HG03469 (cell line): ENCODE data around the gene EMILIN2.

Experiments used
- ATAC-seq: cut with Tn5 transposase; IDR thresholded peaks from one replicate; pipeline ENCODE4 v1.9.1; 2021; ENCODE audit warnings: mild to moderate bottlenecking, moderate library complexity, moderate number of reproducible peaks; ENCODE audit not compliant: unreplicated experiment

EMILIN2 gene

GRCh38 chr18:2948038-2948437 lies 101.2 kb downstream of the EMILIN2 start:
- ATAC-seq, result no peak

DNA sequence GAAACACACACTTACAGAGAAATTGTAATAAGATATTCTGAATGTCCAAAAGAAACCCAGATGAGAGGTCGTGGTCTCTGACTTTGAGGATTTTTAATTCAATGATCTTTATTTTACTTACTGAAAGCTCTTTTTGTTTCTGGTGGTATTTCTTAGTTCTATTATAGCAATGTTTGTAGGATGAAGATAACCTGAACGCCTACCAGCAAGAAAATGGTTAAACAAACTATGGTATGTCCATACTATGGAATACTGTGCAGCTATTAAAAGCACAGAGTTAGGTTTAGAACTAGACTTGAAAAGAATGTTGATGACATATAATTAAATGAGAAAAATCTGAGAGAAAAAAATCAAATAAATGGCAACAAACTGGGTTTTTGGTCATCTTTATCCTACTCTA lies 105.8 kb downstream of the EMILIN2 start:
- no peak for ATAC-seq

GRCh38 chr18:2953935-2954653 lies 107.3 kb downstream of the EMILIN2 start:
- ATAC-seq, result no peak

- ATAC-seq, result no peak
Observed at GRCh38 chr18:2954869-2955645, 108.3 kb downstream of the EMILIN2 start.

GRCh38 chr18:2956056-2956455 lies 109.2 kb downstream of the EMILIN2 start:
- ATAC-seq, result no peak

- ATAC-seq, result peak; percentile 33
Observed at GRCh38 chr18:2958819-2959298, 112.1 kb downstream of the EMILIN2 start.

- ATAC-seq, result no peak
Observed at GRCh38 chr18:2959341-2959740, 112.5 kb downstream of the EMILIN2 start.

- no peak for ATAC-seq
Observed at GRCh38 chr18:2960983-2961696, 114.3 kb downstream of the EMILIN2 start.

DNA sequence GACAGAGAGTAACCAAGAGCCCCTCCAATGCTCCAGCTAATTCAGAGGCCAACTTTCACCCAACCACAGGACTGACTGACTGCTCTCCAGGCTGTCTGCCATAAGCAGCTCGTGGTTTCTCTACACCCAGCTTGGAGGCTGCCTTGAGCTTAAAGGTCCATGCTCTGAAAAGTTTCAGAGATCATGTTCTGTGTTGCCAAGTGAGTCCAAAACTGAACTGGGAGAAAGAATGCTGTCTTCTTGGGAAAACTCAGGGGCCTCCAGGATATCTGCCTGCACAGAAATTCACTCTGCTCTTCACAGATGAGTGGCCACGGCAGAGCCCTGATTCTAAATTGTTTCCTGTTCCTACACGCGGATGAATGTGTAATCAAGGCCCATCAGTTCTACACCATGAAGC lies 115.0 kb downstream of the EMILIN2 start:
- no peak for ATAC-seq

DNA sequence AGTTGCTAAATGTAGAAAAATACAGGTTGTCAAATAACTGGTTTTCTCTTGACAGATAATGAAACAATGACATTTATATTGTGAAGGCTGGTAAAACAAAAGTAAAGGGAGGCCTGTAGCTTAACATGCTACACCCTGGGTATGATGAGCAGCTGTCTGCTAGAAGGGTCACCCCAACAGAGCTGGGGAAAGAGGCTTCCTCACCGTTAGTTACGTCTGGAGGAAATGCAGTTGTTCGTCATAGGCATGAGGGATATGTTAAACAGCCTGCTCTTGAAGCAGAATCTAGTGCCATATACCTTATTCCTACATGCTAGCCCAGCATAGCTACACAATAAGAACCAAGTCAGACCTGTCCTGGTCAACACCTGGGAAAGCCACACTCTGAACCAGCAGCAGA lies 116.2 kb downstream of the EMILIN2 start:
- ATAC-seq, result no peak

GRCh38 chr18:2964361-2965010 lies 117.7 kb downstream of the EMILIN2 start:
- ATAC-seq, result no peak
